HTERT RPE-1 (cell line): ENCODE data around the gene PARM1.

Source experiments
- in situ Hi-C: fragments of 300-500 bp; cut with MboI; formaldehyde crosslinking; loops from 4 replicates; pipeline ENCODE4 v1.14.3; 2020; ENCODE audit warnings: low sequenced_read_pairs

The PARM1 gene

DNA sequence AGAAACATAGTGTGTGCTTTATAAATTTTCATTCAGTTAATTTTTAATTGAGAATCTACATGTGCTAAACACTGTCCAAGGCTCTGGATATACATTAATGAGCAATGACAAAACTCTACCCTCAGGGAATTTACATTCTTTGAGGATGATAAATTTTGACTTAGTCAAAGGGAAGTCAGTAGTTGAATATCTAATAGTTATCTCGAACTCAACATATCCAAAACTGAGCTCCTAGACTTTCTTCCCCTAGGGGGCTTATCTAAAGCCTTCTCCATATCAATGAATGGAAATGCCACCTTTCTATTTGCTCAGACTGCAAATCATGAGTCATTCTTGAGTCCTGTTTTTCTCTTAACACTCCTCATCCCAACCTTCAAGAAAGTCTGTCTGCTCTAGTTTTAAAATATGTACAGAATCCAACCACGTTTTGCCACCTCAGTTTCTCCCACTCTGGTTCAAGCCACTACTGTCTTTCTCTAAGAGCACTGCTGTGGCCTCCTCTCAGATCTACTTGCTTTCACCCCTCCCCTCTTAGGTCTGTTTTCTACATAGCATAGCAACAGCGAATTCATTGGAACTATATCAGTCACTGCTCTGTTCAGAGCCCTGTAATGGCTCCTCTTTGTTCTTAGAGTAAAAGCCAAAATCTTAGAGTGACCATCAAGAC is 9.5 kb downstream of the PARM1 start:
- in situ Hi-C loops: no loop called here

GRCh38 chr4:74942918-74943253 is 10.0 kb downstream of the PARM1 start:
- in situ Hi-C loops: no loop called here

GRCh38 chr4:74944354-74944793 is 11.5 kb downstream of the PARM1 start:
- in situ Hi-C loops: no loop called here

GRCh38 chr4:74946196-74946595 is 13.3 kb downstream of the PARM1 start:
- in situ Hi-C loops: no loop called here

DNA sequence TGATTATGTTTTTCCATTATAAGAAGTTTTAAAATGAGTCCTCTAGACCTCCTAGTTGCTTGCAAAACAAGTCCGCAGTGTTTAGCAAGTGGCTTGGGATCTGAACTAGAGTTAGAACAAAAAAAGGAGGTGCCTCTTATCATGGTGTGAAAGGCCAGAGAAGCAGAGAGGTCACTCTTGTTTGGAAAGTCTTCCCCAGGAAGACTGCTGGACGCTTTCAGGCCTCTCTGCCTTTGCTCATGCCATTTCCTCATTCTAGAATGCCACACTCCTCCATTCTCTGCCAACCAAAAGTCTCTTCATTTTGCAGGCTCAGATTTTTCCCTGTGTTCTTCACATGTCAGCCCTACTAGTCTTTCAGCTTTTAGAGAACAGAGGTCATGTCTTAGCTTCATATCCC is 14.9 kb downstream of the PARM1 start:
- in situ Hi-C loops: no loop called here

- in situ Hi-C loops: no loop called here
Measured at GRCh38 chr4:74948236-74948635, 15.3 kb downstream of the PARM1 start.

DNA sequence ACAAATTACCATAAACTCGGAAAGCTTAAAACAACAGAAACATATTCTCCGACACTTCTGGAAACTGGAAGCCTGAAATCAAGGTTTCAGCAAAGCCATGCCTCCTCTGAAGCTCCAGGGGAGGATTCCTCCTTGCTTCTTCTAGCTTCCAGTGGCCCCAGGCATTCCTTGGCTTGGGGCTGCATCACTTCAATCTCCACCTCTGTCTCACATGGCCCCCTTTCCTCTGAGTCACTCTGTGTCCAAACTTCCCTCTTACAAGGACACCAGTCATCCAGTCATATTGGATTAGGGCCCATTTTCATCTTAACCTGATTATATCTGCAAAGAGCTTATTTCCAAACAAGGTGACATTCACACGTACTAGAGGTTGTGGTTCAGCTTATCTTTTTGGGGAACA is 17.3 kb downstream of the PARM1 start:
- in situ Hi-C loops: no loop called here

- in situ Hi-C loops: no loop called here
Measured at GRCh38 chr4:74950882-74951281, 18.0 kb downstream of the PARM1 start.

- in situ Hi-C loops: no loop called here
Measured at GRCh38 chr4:74953647-74954046, 20.7 kb downstream of the PARM1 start.

DNA sequence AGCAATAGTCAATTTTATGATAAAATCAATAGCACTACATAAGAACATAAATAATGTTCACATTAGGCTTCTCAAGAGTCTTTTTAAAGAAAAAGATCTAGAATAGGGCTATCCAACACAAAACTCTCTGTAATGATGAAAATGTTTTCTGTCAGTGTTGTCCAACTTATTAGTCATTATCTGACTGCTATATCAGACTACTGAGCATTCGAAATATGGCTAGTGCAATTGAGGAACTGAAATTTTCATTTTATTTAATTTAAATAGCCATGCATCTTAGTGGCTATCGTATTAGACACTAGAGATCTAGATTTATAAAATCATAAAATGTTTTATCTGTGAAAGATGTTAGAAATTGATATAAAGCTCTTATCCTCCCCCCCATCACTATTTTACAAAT is 26.0 kb downstream of the PARM1 start:
- in situ Hi-C loops: no loop called here

DNA sequence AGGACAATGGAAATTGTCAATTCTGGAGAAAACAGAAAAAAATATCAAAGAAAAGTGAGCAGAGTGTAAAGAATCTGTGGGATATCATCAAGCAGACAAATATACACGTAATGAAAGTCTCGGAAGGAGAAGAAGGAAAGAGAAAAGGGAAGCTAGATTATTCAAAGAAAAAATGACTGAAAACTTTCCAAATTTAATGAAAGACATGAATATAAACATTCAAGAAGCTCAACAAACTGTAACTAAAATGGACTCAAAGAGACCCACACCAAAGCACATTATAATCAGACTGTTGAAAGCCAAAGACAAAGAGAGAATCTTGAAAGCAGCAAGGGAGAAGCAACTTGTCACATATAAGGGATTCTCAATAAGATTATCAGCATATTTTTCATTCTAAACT is 28.3 kb downstream of the PARM1 start:
- in situ Hi-C loops: no loop called here

DNA sequence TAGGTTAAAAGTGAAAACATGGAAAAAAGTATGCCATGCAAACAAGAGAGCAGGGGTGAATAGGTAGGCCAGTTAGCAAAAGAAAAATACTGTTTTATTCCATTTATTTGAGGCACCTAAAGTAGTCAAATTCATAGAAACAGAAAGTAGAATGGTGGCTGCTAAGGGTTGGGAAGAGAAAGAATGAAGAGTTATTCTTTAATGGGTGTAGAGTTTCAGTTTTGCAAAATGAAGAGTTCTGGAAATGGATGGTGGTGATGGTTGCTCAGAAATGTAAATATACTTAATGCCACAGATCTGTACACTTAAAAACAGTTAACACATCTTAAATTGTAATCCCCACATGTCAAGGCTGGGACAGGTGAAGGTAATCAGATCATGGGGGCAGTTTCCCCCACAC is 29.7 kb downstream of the PARM1 start:
- in situ Hi-C loops: no loop called here

DNA sequence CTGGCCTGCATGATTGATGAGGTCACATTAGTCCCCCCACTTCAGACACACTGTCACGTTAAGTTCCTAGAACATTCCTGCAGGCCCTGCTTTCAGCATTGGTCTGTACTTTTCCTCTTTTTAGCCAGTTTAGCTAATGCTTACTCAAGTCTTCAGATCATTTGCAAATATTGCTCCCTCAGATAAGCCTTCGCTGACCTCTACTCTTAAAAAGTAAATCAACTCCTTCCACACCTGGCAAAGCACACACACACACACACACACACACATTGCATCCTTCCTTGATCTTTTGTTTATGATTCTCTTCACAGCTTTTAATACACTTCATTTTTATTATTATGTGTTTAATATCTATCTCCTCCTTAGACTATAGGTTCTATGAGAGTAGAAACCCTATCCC is 31.4 kb downstream of the PARM1 start:
- in situ Hi-C loops: no loop called here

DNA sequence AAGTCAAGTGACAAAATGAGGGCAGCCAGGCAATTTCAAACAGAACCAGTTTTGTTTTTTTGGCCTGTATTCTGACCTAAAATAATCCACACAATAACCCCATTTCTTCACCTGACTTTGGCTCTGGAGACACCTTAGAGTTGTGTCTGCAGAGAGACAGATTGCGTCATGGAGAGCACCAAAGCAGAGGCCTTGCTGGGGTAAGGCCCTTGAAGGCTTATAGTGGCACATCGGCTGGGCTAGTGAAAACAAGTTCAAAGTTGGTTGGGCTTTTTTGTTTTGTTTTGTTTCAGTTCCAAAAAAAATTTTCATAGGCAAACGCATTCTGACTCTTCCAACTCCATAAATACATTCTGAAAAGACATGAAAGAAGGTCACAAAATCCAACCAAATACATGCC is 34.4 kb downstream of the PARM1 start:
- in situ Hi-C loops: no loop called here

GRCh38 chr4:74968456-74969164 is 35.7 kb downstream of the PARM1 start:
- in situ Hi-C loops: no loop called here

- in situ Hi-C loops: no loop called here
Measured at GRCh38 chr4:74969507-74970474, 36.9 kb downstream of the PARM1 start.

DNA sequence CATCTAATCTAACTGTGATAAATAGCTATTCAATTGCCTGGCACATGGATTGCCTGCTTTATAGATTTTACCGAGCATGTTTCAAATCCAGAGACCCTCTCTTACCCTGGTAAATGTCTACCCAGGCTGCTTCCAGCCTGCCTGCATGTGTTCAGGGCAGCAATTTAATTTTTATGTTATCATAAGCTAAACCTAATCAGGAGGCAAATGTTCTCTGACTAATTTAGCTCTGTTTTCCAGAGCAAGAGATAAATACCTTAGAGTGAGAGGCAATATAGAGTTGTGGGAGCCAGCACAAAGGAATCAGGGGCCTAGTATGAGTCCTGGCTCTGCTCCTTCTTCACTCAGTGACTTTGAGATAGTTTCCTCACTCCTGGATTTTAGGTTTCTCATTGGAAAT is 37.7 kb downstream of the PARM1 start:
- in situ Hi-C loops: no loop called here

DNA sequence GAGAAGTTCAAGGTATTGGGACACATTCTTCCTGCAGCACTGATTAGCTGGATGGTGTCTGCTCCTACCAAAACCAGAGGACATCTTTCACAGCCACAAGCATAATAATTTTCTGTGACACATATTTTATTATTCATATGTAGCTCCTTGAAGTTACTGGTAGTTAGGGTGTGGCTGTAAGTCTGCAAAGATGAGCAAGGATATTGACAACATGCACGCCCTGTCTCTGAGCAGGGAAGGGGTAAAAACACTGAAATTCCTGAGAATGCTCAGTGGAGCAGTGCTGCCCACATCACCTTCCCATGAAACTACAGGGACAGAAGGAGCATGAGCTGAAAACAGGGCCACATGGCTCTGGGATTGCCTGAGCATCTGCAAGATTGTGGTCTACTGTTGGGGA is 38.9 kb downstream of the PARM1 start:
- in situ Hi-C loops: no loop called here

- in situ Hi-C loops: no loop called here
Measured at GRCh38 chr4:74975082-74975481, 42.2 kb downstream of the PARM1 start.

- in situ Hi-C loops: no loop called here
Measured at GRCh38 chr4:74975848-74976824, 43.2 kb downstream of the PARM1 start.
